ENCODE data around the gene TMIGD1.

TMIGD1 gene

GRCh38 chr17:30333503-30334360 is at the start of gene TMIGD1:
Gene TMIGD1 (minus strand): TSS chr17:30334057. CDS start chr17:30332133, 1,924 bp downstream.
- no peak for FAIRE-seq

- no peak for FAIRE-seq
Observed at GRCh38 chr17:30382345-30382744, 48.5 kb upstream of the TMIGD1 start.

- FAIRE-seq: no peak
Observed at GRCh38 chr17:30381340-30381659, 47.4 kb upstream of the TMIGD1 start.

GRCh38 chr17:30380643-30381339 is 46.9 kb upstream of the TMIGD1 start:
- FAIRE-seq: no peak

GRCh38 chr17:30379903-30380381 is 46.1 kb upstream of the TMIGD1 start:
- FAIRE-seq: no peak

GRCh38 chr17:30379303-30379902 is 45.5 kb upstream of the TMIGD1 start:
- no peak for FAIRE-seq

- FAIRE-seq: no peak
Observed at GRCh38 chr17:30378825-30379302, 45.0 kb upstream of the TMIGD1 start, which contains the start of gene CPD. Gene CPD (plus strand): TSS chr17:30378927. CDS start chr17:30378981, 54 bp downstream.

GRCh38 chr17:30378241-30378824 is 44.5 kb upstream of the TMIGD1 start:
- no peak for FAIRE-seq

- no peak for FAIRE-seq
Observed at GRCh38 chr17:30377574-30378240, 43.9 kb upstream of the TMIGD1 start.

- no peak for FAIRE-seq
Observed at GRCh38 chr17:30376621-30377452, 43.0 kb upstream of the TMIGD1 start.

- FAIRE-seq: no peak
Observed at GRCh38 chr17:30375661-30376060, 41.8 kb upstream of the TMIGD1 start.

GRCh38 chr17:30372755-30373154 is 38.9 kb upstream of the TMIGD1 start:
- no peak for FAIRE-seq

- peak; percentile 85 for FAIRE-seq
Observed at GRCh38 chr17:30369995-30370394, 36.1 kb upstream of the TMIGD1 start.

GRCh38 chr17:30368912-30369720 is 35.3 kb upstream of the TMIGD1 start:
- FAIRE-seq: no peak

- FAIRE-seq: no peak
Observed at GRCh38 chr17:30366536-30366935, 32.7 kb upstream of the TMIGD1 start.

- FAIRE-seq: no peak
Observed at GRCh38 chr17:30363715-30364202, 29.9 kb upstream of the TMIGD1 start.

- no peak for FAIRE-seq
Observed at GRCh38 chr17:30361766-30362279, 28.0 kb upstream of the TMIGD1 start.

GRCh38 chr17:30360086-30360808 is 26.4 kb upstream of the TMIGD1 start:
- FAIRE-seq: no peak

GRCh38 chr17:30358055-30358760 is 24.4 kb upstream of the TMIGD1 start:
- no peak for FAIRE-seq

All from islet of Langerhans (tissue), 1 donor.